Mammary epithelial cell (primary cell): ENCODE data around the gene PI4KB.

Source experiments
- CTCF ChIP-seq, 2 donors: IDR thresholded peaks in 1 of 2; conservative IDR thresholded peaks in 1 of 2; 2 replicates each; pipeline ENCODE4 v1.5.1; 2011 to 2012; ENCODE audit warnings: inconsistent platforms in 2 of 2, low read length in 2 of 2, mild to moderate bottlenecking in 2 of 2, control low read depth in 1 of 2, low read depth in 1 of 2; ENCODE audit not compliant: insufficient read depth in 1 of 2; ENCODE audit errors: extremely low read depth in 1 of 2
- EZH2 ChIP-seq: IDR thresholded peaks from 2 replicates; pipeline ENCODE4 v1.6.1; 2012; ENCODE audit warnings: low read length, inconsistent platforms, borderline replicate concordance

- TF ChIP-seq CTCF (conservative IDR thresholded peaks at IDR 0.05 in 1 of 2, IDR thresholded peaks at IDR 0.05 in 1 of 2; ENCODE audit: extremely low read depth in 1 of 2, insufficient read depth in 1 of 2, low read depth in 1 of 2, low read length in 2 of 2), result peak; percentile 71 to 72
- TF ChIP-seq EZH2, result no peak
Observed at GRCh38 chr1:151340870-151341754, 13.9 kb upstream of the PI4KB start.
